GM12878 (cell line): ENCODE results near the gene ANKRD44. TPM values are rescaled to one million over a fixed set of nuclear protein-coding genes. Genes with fewer than 3 reads are reported as not detected.

Experiments
- ATAC-seq: fragments of 200-7000 bp; cut with Tn5 transposase; 3 replicates; pipeline ENCODE4 v1.9.1; 2020; ENCODE audit warnings: mild to moderate bottlenecking, moderate library complexity
- BruUV-seq: library from RNA; stranded (reverse); fragments of 400-500 nt; replicated peaks from 2 replicates; lab custom pipeline; 2021; lab: Mats Ljungman, UMichigan
- CTCF ChIA-PET: fragments of 300-600 bp; sonication (Branson Sonifier 250); formaldehyde crosslinking; extraction: SDS; loops from one replicate; lab custom pipeline; 2021; ENCODE audit warnings: inconsistent platforms; lab: Yijun Ruan, JAX
- POLR2A ChIA-PET: fragments of 350-600 bp; formaldehyde crosslinking; extraction: SDS; loops from one replicate; lab custom pipeline; 2021; ENCODE audit warnings: inconsistent platforms; lab: Charles Lee
- RAD21 ChIA-PET: fragments of 300-600 bp; sonication (Branson Sonifier 250); formaldehyde crosslinking; loops from one replicate; lab custom pipeline; 2023; ENCODE audit warnings: antibody characterized with exemption; ENCODE audit not compliant: unreplicated experiment; lab: Charles Lee
- SMC1A ChIA-PET: fragments of 300-600 bp; sonication (Branson Sonifier 250); formaldehyde crosslinking; loops from one replicate; lab custom pipeline; 2023; ENCODE audit not compliant: unreplicated experiment, uncharacterized antibody; lab: Charles Lee
- DNase-seq: peaks from one replicate; pipeline ENCODE4 v3.0.0-alpha.2; 2011; ENCODE audit warnings: low read depth, low spot score
- FAIRE-seq: peaks from 3 replicates; lab custom pipeline; 2011; peaks lifted over from hg19 to GRCh38; lab: Jason Lieb, UNC
- H2AFZ ChIP-seq: 2 replicates; pipeline ENCODE4 v1.6.0; 2011; ENCODE audit warnings: low read depth, low read length, control low read depth; ENCODE audit not compliant: control insufficient read depth
- H3K27ac ChIP-seq: 2 replicates; pipeline ENCODE4 v1.5.1; 2011; ENCODE audit warnings: control low read depth; ENCODE audit not compliant: control insufficient read depth, insufficient read depth
- H3K27me3 ChIP-seq, 2 experiments: replicated peaks in 1 of 2; 2 replicates each; pipeline versions ENCODE4 v1.6.0 to v1.6.1; 2011; ENCODE audit warnings: low read length in 1 of 2; ENCODE audit not compliant: control insufficient read depth in 2 of 2, insufficient read depth in 2 of 2
- H3K36me3 ChIP-seq, 2 experiments: 2 replicates each; pipeline ENCODE4 v1.5.1; 2011; ENCODE audit warnings: low read length in 1 of 2; ENCODE audit not compliant: control insufficient read depth in 2 of 2, insufficient read depth in 2 of 2
- H3K4me1 ChIP-seq: 2 replicates; pipeline ENCODE4 v1.6.1; 2011; ENCODE audit warnings: mild to moderate bottlenecking, low read length, moderate library complexity, mixed read lengths; ENCODE audit not compliant: control insufficient read depth, insufficient read depth
- H3K4me2 ChIP-seq: 2 replicates; pipeline ENCODE4 v1.6.0; 2011; ENCODE audit warnings: control low read depth; ENCODE audit not compliant: control insufficient read depth, insufficient read depth
- H3K4me3 ChIP-seq: fragments of 200-600 bp; sonication (generic); 2 replicates; pipeline ENCODE4 v1.5.1; 2016
- H3K79me2 ChIP-seq: 2 replicates; pipeline ENCODE4 v1.6.0; 2011; ENCODE audit warnings: low read length; ENCODE audit not compliant: control insufficient read depth, insufficient read depth
- H3K9ac ChIP-seq: 2 replicates; pipeline ENCODE4 v1.8.0; 2011; ENCODE audit warnings: low read length, control low read depth, mixed read lengths; ENCODE audit not compliant: control insufficient read depth, insufficient read depth
- H3K9me3 ChIP-seq: replicated peaks from 3 replicates; pipeline ENCODE4 v1.5.1; 2011; ENCODE audit warnings: mild to moderate bottlenecking, low read length; ENCODE audit not compliant: control insufficient read depth, insufficient read depth
- H4K20me1 ChIP-seq: 2 replicates; pipeline ENCODE4 v1.6.0; 2011; ENCODE audit not compliant: control insufficient read depth, insufficient read depth
- ATF7 ChIP-seq: fragments of 450-650 bp; IDR thresholded peaks from 2 replicates; pipeline ENCODE4 v1.6.1; 2016; ENCODE audit warnings: low read depth, mild to moderate bottlenecking
- CTCF ChIP-seq, 3 experiments: IDR thresholded peaks in 2 of 3; conservative IDR thresholded peaks in 1 of 3; 2 replicates each; pipeline ENCODE4 v1.5.1; 2011; ENCODE audit warnings: low read depth in 3 of 3, low read length in 3 of 3, mild to moderate bottlenecking in 3 of 3, control low read depth in 2 of 3, moderate library complexity in 2 of 3, inconsistent platforms in 1 of 3, mixed read lengths in 1 of 3; ENCODE audit not compliant: control insufficient read depth in 2 of 3, insufficient read depth in 1 of 3; ENCODE audit errors: extremely low read depth in 1 of 3
- DPF2 ChIP-seq: fragments of 450-650 bp; IDR thresholded peaks from 2 replicates; pipeline ENCODE4 v1.6.1; 2017; ENCODE audit warnings: mild to moderate bottlenecking
- HDAC2 ChIP-seq: fragments of 200-600 bp; sonication (generic); IDR thresholded peaks from 2 replicates; pipeline ENCODE4 v1.6.1; 2017
- NFXL1 ChIP-seq: fragments of 450-650 bp; IDR thresholded peaks from 2 replicates; pipeline ENCODE4 v1.6.1; 2017; ENCODE audit warnings: antibody characterized with exemption, mild to moderate bottlenecking, borderline replicate concordance
- NFYA ChIP-seq: IDR thresholded peaks from 2 replicates; pipeline ENCODE4 v1.6.1; 2011; ENCODE audit warnings: low read depth, mild to moderate bottlenecking, low read length, improper control_type of control experiment, borderline replicate concordance
- NFYB ChIP-seq: IDR thresholded peaks from 2 replicates; pipeline ENCODE4 v1.6.1; 2011; ENCODE audit warnings: low read depth, mild to moderate bottlenecking, low read length, improper control_type of control experiment, moderate library complexity; ENCODE audit not compliant: insufficient read depth
- POLR2AphosphoS2 ChIP-seq: IDR thresholded peaks from 2 replicates; pipeline ENCODE4 v1.6.1; 2011; ENCODE audit warnings: low read depth, mild to moderate bottlenecking, low read length, improper control_type of control experiment, moderate library complexity
- SMC3 ChIP-seq: IDR thresholded peaks from 2 replicates; pipeline ENCODE4 v1.6.1; 2011; ENCODE audit warnings: low read length, improper control_type of control experiment, borderline replicate concordance
- STAT3 ChIP-seq: IDR thresholded peaks from 2 replicates; pipeline ENCODE4 v1.6.1; 2011; ENCODE audit warnings: low read depth, low read length, improper control_type of control experiment
- TAF1 ChIP-seq: IDR thresholded peaks from 2 replicates; pipeline ENCODE4 v1.6.1; 2011; ENCODE audit warnings: mild to moderate bottlenecking, low read depth, low read length, borderline replicate concordance
- TCF12 ChIP-seq: IDR thresholded peaks from 2 replicates; pipeline ENCODE4 v1.6.1; 2011; ENCODE audit warnings: low read depth, mild to moderate bottlenecking, low read length
- YBX1 ChIP-seq: fragments of 450-650 bp; IDR thresholded peaks from 2 replicates; pipeline ENCODE4 v1.6.1; 2016; ENCODE audit warnings: antibody characterized with exemption
- ZNF207 ChIP-seq: fragments of 450-650 bp; IDR thresholded peaks from 2 replicates; pipeline ENCODE4 v1.6.1; 2014; ENCODE audit warnings: antibody characterized with exemption, mild to moderate bottlenecking, borderline replicate concordance
- WGBS: methylation state at CpG from one replicate; pipeline ENCODE4 v1.1.6; 2016; ENCODE audit warnings: low lambda C conversion rate; ENCODE audit not compliant: insufficient replicate concordance, insufficient coverage; ENCODE audit errors: missing lambda C conversion rate; 5-methylcytosine and 5-hydroxymethylcytosine counted together
- in situ Hi-C: fragments of 300-500 bp; cut with MboI; formaldehyde crosslinking; loops from 9 replicates; pipeline ENCODE4 v1.14.3; 2018; ENCODE audit warnings: mixed read lengths
- intact Hi-C: fragments of 100-400 bp; cut with micrococcal nuclease; formaldehyde crosslinking; loops from one replicate; pipeline ENCODE4 v1.14.2; 2022; ENCODE audit not compliant: unreplicated experiment
- polyA plus RNA-seq, 11 experiments: library from polyadenylated mRNA; depleted of rRNA in 4 of 11; unstranded in 6 of 11; stranded (reverse) in 5 of 11; fragments of >200 nt; fragmentation: Nextera tagmentation in 4 of 11; fragmentation: Illumina TruSeq in 1 of 11; extraction: Ambion mirVana in 4 of 11; extraction: Trizol in 1 of 11; gene quantifications; 1 replicate in 1 of 11; 2 replicates in 10 of 11; pipeline versions ENCODE4 v1.2.1 to v1.2.3, GENCODE V29; 2011 to 2016; ENCODE audit warnings: inconsistent platforms in 2 of 11, missing spikeins in 2 of 11, low read depth in 1 of 11
- total RNA-seq, 4 experiments: library from RNA; depleted of rRNA in 3 of 4; stranded (reverse); fragments of >200 nt in 3 of 4; fragmentation: Illumina TruSeq in 1 of 4; extraction: Trizol in 1 of 4; gene quantifications; 2 replicates each; pipeline versions ENCODE4 v1.2.1 to v1.2.3, GENCODE V29; 2013 to 2021

The ANKRD44 gene
- total and polyA plus RNA-seq, 10 of the 15 experiments (the other 5 are each of a cell fraction or from before 2014, with no cell fraction given) = 19.1 to 99.1 (median 59.6) TPM

DNA sequence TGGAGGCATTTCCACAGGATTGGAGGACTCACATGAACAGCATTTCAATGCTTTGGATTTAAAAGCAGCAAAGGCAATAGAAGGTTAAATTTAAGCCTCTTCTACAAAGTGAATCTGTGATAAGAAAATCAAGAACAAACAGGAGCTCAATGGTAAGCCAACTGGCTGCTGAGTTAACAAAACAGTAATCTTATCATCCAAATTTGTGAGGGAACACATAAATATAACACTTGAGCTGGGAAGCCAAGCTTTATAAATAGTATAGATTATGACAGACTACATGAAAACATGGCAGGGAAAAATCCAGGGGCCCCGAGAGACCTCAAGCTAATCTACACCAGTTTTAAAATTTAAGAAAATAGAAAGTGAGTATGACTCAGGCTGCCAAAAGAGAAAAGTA lies 275.6 kb downstream of the ANKRD44 start:
- in situ Hi-C loops = no loop called here
- BruUV-seq = no TSS peak
- Histone ChIP-seq H3K4me2 (no peak overlapping the region), H2AFZ (no peak overlapping the region), H3K27me3 (no peaks in the 10 kb centered on the region)
- DNase-seq (no peak), FAIRE-seq (no peak)
- SMC1A ChIA-PET = interaction anchor here (0.6 to 1.9 kb wide), 6 partner anchors 10 to 585 kb away, joined by 3 to 5 read pairs (median 3); no protein-coding TSS in a partner anchor
- WGBS = 0% methylated on average over 1 of the region's 1 CpG
- TF ChIP-seq NFYA (no peak), TCF12 (no peak), NFXL1 (no peak), HDAC2 (no peak), TAF1 (no peak), YBX1 (no peak)
- TF ChIP-seq, all 136 proteins: peak for 0
- no peak overlapping the region for H3K4me3 ChIP-seq
- ChIA-PET CTCF (interaction anchor here (1.5 kb wide), 1 partner anchor 134 kb away, joined by 4 read pairs; no protein-coding TSS in a partner anchor), POLR2A (interaction anchor here (0.9 kb wide), 1 partner anchor 21 kb away, joined by 3 read pairs; no protein-coding TSS in a partner anchor), RAD21 (no interaction called here)
- H3K79me2 ChIP-seq = no peaks in the 10 kb centered on the region; the same call in 1 of the 2 replicates
- H3K27ac ChIP-seq = no peak overlapping the region
- H3K9me3 ChIP-seq = no peaks in the 10 kb centered on the region
- peaks cover 3 to 46% of the 10 kb centered on the region in 2 experiments for H3K36me3 ChIP-seq
- ATAC-seq = no peak
- intact Hi-C loops = no loop called here
- H4K20me1 ChIP-seq = no peaks in the 10 kb centered on the region
- H3K9ac ChIP-seq = no peak overlapping the region
- no peaks in the 10 kb centered on the region for H3K4me1 ChIP-seq

DNA sequence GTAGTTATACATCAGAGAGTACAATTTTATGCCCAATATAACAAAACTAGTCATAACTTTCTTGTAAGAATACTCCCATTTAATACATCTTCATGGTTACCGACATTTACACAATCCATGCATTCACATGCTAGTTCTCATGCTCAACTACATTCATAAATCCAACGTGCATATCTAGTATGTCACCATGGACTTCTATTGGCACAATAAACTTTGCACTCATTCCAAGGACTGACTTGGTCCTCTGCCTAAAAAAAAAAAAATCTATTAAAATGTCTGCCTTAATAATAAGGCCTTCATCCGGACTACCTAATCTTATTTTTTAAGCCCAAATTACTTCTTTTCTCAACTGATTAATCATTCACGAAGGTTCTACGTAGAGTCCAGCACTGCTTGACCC lies 276.3 kb downstream of the ANKRD44 start:
- FAIRE-seq (no peak), ATAC-seq (no peak), DNase-seq (no peak)
- Histone ChIP-seq H3K4me3 (no peak overlapping the region), H3K27me3 (no peaks in the 10 kb centered on the region), H3K4me2 (no peak overlapping the region), H3K27ac (no peak overlapping the region), H2AFZ (no peak overlapping the region), H3K79me2 (no peaks in the 10 kb centered on the region; the same call in 1 of the 2 replicates), H3K4me1 (no peaks in the 10 kb centered on the region), H4K20me1 (no peaks in the 10 kb centered on the region), H3K9ac (no peak overlapping the region), H3K36me3 (peaks cover 3 to 50% of the 10 kb centered on the region in 2 experiments), H3K9me3 (no peaks in the 10 kb centered on the region)
- 91% methylated on average over 5 of the region's 5 CpGs for WGBS
- SMC1A ChIA-PET = interaction anchor here (1.2 to 1.9 kb wide), 3 partner anchors 11 to 344 kb away, joined by 3 to 5 read pairs (median 3); no protein-coding TSS in a partner anchor
- CTCF ChIA-PET = interaction anchor here (1.3 kb wide), 1 partner anchor 20 kb away, joined by 3 read pairs; no protein-coding TSS in a partner anchor
- RAD21 ChIA-PET = no interaction called here
- in situ Hi-C loops = no loop called here
- no TSS peak for BruUV-seq
- intact Hi-C loops = no loop called here
- POLR2A ChIA-PET = no interaction called here
- TF ChIP-seq STAT3 = no peak
- TF ChIP-seq DPF2 = no peak
- TF ChIP-seq CTCF (IDR thresholded peaks at IDR 0.05 in 2 of 3, conservative IDR thresholded peaks at IDR 0.05 in 1 of 3; ENCODE audit: control insufficient read depth in 2 of 3, extremely low read depth in 1 of 3, insufficient read depth in 1 of 3, low read depth in 3 of 3, low read length in 3 of 3) = no peak
- TF ChIP-seq ZNF207 = no peak
- TF ChIP-seq ATF7 = no peak
- no peak for TF ChIP-seq SMC3
- no peak for TF ChIP-seq POLR2AphosphoS2
- TF ChIP-seq NFYB = no peak
